Adrenal gland (tissue), 12 donors: ENCODE results near the gene MSMB. TPM values are rescaled to one million over a fixed set of nuclear protein-coding genes. Genes with fewer than 3 reads are reported as not detected.
"Not testable (repeated sequence)": the region's sequence is repeated elsewhere in the genome, so short reads cannot be mapped to it uniquely, and the experiment has no call there.

Source experiments
- DNase-seq, 7 donors: peaks; one replicate each; pipeline ENCODE4 v3.0.0-alpha.2; 2019 to 2020
- H3K27ac ChIP-seq, 5 donors: fragments of 200-600 bp; sonication (generic) in 4 of 5; 1 replicate in 3 of 5; 2 replicates in 2 of 5; pipeline versions ENCODE4 v1.5.1 to v1.8.0; 2016 to 2020; ENCODE audit warnings: mild to moderate bottlenecking in 1 of 5
- H3K27me3 ChIP-seq: fragments of 200-600 bp; 2 replicates; pipeline ENCODE4 v1.8.0; 2021
- H3K36me3 ChIP-seq, 2 donors: fragments of 200-600 bp; replicated peaks in 1 of 2; 1 replicate in 1 of 2; 2 replicates in 1 of 2; pipeline versions ENCODE4 v1.5.1 to v1.8.0; 2018 to 2022
- H3K4me1 ChIP-seq, 2 donors: fragments of 200-600 bp; replicated peaks in 1 of 2; 1 replicate in 1 of 2; 2 replicates in 1 of 2; pipeline versions ENCODE4 v1.5.1 to v1.8.0; 2018 to 2021
- H3K4me3 ChIP-seq, 4 donors: fragments of 200-600 bp; sonication (generic) in 3 of 4; one replicate each; pipeline ENCODE4 v1.5.1; 2016 to 2018
- H3K9me3 ChIP-seq, 3 donors: fragments of 200-600 bp; sonication (generic) in 1 of 3; replicated peaks in 1 of 3; 1 replicate in 2 of 3; 2 replicates in 1 of 3; pipeline versions ENCODE4 v1.5.1 to v1.8.0; 2016 to 2021
- CTCF ChIP-seq, 6 experiments: fragments of 450-650 bp in 4 of 6; fragments of 200-600 bp in 2 of 6; sonication (generic) in 1 of 6; IDR thresholded peaks; 1 replicate in 5 of 6; 2 replicates in 1 of 6; pipeline versions ENCODE4 v1.5.1 to v1.8.0; 2016 to 2021; ENCODE audit warnings: antibody characterized with exemption in 6 of 6, mild to moderate bottlenecking in 2 of 6, moderate library complexity in 1 of 6
- POLR2A ChIP-seq, 2 donors: fragments of 450-650 bp; IDR thresholded peaks; one replicate each; pipeline ENCODE4 v1.6.1; 2017; ENCODE audit warnings: antibody characterized with exemption in 2 of 2, mild to moderate bottlenecking in 2 of 2, moderate library complexity in 1 of 2
- WGBS, 4 donors: extraction: QIAGEN DNeasy Blood & Tissue Kit in 2 of 4; methylation state at CpG; one replicate each; pipeline versions ENCODE4 v1.1.5 to v1.1.7; 2013 to 2017; 5-methylcytosine and 5-hydroxymethylcytosine counted together
- intact Hi-C, 2 donors: fragments of 100-400 bp; cut with DNase I; formaldehyde crosslinking; loops; one replicate each; pipeline versions ENCODE4 v1.14.1 to v1.15.0; 2022 to 2023
- polyA plus RNA-seq, 3 donors: library from polyadenylated mRNA; stranded (reverse); fragments of 200-250 nt in 2 of 3; fragments of 350-450 nt in 1 of 3; fragmentation: Illumina TruSeq in 1 of 3; extraction: RNeasy Lipid Tissue Mini Kit (QIAGEN cat#74804) in 1 of 3; gene quantifications; one replicate each; pipeline ENCODE4 v1.2.3, GENCODE V29; 2013 to 2014
- total RNA-seq, 9 donors: library from RNA; depleted of rRNA in 4 of 9; stranded (reverse); fragments of >200 nt in 4 of 9; fragments of 120-200 nt in 1 of 9; fragmentation: NEBNext Ultra II Directional in 1 of 9; extraction: Animal tissue kit (Norgen Biotek cat#: 25700) in 1 of 9; gene quantifications; one replicate each; pipeline versions ENCODE4 v1.1.0 to v1.2.4, GENCODE V29; 2013 to 2023
- donor health status: healthy with polysubstance abuse.
- donor health status: Bipolar disorder and iron deficiency.
- donor health status: DM: yes; HTN: yes; CAD: no.
- donor health status: DM: no; HTN: no; CAD: no.
- donor health status: DM: no; HTN: no; CAD: no.
- donor health status: DM: yes; HTN: yes; CAD: no.

MSMB gene
- total and polyA plus RNA-seq, 12 donors, result not detected

- TF ChIP-seq CTCF (IDR thresholded peaks at IDR 0.05) (no peak), POLR2A (IDR thresholded peaks at IDR 0.05) (no peak)
- Histone ChIP-seq H3K36me3 (no peaks in the 10 kb centered on the region), H3K27me3 (peaks cover 3% of the 10 kb centered on the region), H3K27ac (no peak overlapping the region), H3K9me3 (no peaks in the 10 kb centered on the region), H3K4me3 (no peak overlapping the region), H3K4me1 (no peaks in the 10 kb centered on the region)
- 52 to 70% (median 64%) methylated on average over 11 of the region's 11 CpGs for WGBS, 4 donors
- intact Hi-C loops, result no loop called here
- DNase-seq, result no peak
Observed at GRCh38 chr10:46050941-46051623, 5.0 kb upstream of the MSMB start.

GRCh38 chr10:46049497-46049831 is 3.4 kb upstream of the MSMB start:
- H3K4me1 ChIP-seq, intact Hi-C loops, H3K27me3 ChIP-seq, H3K27ac ChIP-seq, H3K9me3 ChIP-seq, H3K36me3 ChIP-seq, DNase-seq, H3K4me3 ChIP-seq: not testable (repeated sequence)
- WGBS, 4 donors, result 86 to 94% (median 93%) methylated on average over 11 of the region's 11 CpGs

GRCh38 chr10:46048152-46048551 is 2.1 kb upstream of the MSMB start:
- no peaks in the 10 kb centered on the region for H3K4me1 ChIP-seq
- no peak overlapping the region for H3K4me3 ChIP-seq
- no peaks in the 10 kb centered on the region for H3K36me3 ChIP-seq
- H3K9me3 ChIP-seq, result no peaks in the 10 kb centered on the region
- intact Hi-C loops, result no loop called here
- H3K27me3 ChIP-seq, result no peaks in the 10 kb centered on the region
- H3K27ac ChIP-seq, result no peak overlapping the region
- DNase-seq, result no peak
- TF ChIP-seq POLR2A (IDR thresholded peaks at IDR 0.05), result no peak
- TF ChIP-seq CTCF (IDR thresholded peaks at IDR 0.05), result no peak
- WGBS, 4 donors, result 47 to 71% (median 58%) methylated on average over 2 of the region's 2 CpGs

- Histone ChIP-seq H3K9me3 (no peaks in the 10 kb centered on the region), H3K36me3 (no peaks in the 10 kb centered on the region), H3K27ac (no peak overlapping the region), H3K27me3 (no peaks in the 10 kb centered on the region), H3K4me3 (no peak overlapping the region), H3K4me1 (no peaks in the 10 kb centered on the region)
- TF ChIP-seq CTCF (IDR thresholded peaks at IDR 0.05), result no peak
- no peak for TF ChIP-seq POLR2A (IDR thresholded peaks at IDR 0.05)
- no peak for DNase-seq
- 43 to 65% (median 55%) methylated on average over 4 of the region's 4 CpGs for WGBS, 4 donors
- intact Hi-C loops, result no loop called here
Observed at GRCh38 chr10:46042527-46042926, 3.5 kb downstream of the MSMB start.

GRCh38 chr10:46040004-46040403 is 6.1 kb downstream of the MSMB start:
- no peak for DNase-seq
- H3K9me3 ChIP-seq, result no peaks in the 10 kb centered on the region
- H3K36me3 ChIP-seq, result no peaks in the 10 kb centered on the region
- H3K4me1 ChIP-seq, result peaks cover 0 to 8% of the 10 kb centered on the region in 2 donors
- H3K27me3 ChIP-seq, result no peaks in the 10 kb centered on the region
- no peak overlapping the region for H3K4me3 ChIP-seq
- TF ChIP-seq POLR2A (IDR thresholded peaks at IDR 0.05) (no peak), CTCF (IDR thresholded peaks at IDR 0.05) (no peak)
- intact Hi-C loops, result no loop called here
- no peak overlapping the region for H3K27ac ChIP-seq
- whole genome bisulfite sequencing, 4 donors, result 73 to 88% (median 82%) methylated on average over 3 of the region's 3 CpGs
